ENCODE measurements around the gene MYH16. TPM values are rescaled to one million over a fixed set of nuclear protein-coding genes. Genes with fewer than 3 reads are reported as not detected.

Gene MYH16
- total and polyA plus RNA-seq, 4 donors: not detected

DNA sequence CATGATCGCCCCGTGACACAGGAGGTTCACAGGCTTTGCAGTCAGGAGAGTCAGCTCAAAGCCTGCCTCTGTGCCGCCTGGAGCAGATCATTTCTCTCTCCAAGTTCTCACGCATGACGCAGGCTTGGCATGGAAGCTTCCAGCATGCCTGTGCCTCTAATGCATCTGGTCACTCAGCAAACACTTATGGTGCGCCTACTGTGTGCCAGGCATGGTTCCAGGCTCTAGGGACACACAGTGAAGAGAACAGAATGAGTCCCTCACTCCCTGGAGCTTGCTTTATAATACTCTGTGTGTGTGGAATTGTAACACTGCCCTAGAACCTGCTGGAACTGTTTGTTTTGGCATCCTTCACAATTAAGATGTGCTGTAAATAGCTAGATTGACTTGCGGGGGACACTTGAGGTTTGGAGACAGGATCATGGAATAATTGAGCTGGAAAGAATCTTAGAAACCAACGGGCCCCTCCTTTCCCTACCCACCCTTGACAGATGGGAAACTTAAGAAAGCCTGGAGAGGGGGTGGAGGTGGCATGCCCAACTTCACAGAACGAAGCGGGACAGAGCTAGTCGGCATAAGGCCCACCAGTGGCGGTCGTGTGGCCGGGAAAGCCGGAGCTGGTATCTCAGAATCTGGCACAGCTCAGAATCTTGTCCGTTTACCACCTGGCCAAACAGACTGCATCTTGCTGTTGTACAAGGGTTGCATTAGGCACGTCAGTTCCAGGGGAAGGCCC is 4.6 kb upstream of the MYH16 start (continued):
- no peak for TF ChIP-seq CTCF (IDR thresholded peaks at IDR 0.05; ENCODE audit: low read depth, low read length, missing input control)
- TF ChIP-seq RAD21 (IDR thresholded peaks at IDR 0.05): no peak
- TF ChIP-seq, protein P1, sequence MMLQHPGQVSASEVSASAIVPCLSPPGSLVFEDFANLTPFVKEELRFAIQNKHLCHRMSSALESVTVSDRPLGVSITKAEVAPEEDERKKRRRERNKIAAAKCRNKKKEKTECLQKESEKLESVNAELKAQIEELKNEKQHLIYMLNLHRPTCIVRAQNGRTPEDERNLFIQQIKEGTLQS (IDR thresholded peaks at IDR 0.05): no peak

DNA sequence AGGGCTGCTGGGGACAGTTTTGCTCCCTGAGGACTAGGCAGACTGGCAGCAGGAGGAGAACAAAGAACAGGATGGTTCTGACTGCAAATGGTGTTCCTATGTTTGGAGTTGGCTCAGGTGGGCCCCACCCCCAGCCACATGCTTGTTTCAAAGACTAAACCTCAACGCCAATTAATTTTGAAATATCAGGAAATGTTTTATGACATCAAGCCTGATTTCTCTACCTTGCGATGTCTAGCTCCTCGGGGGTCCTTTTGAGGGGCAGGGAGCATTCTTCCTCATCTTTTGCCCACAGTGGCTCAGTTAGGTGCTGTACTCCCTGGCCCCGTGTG is 4.1 kb upstream of the MYH16 start:
- no peaks in the 10 kb centered on the region for H3K27me3 ChIP-seq (ENCODE audit: control insufficient read depth in 4 of 4, insufficient read depth in 4 of 4, low read length in 3 of 4)
- DNase-seq (ENCODE audit: low spot score): no peak
- H3K36me3 ChIP-seq (ENCODE audit: control insufficient read depth in 4 of 4, insufficient read depth in 3 of 4, low read depth in 1 of 4, low read length in 3 of 4): no peaks in the 10 kb centered on the region
- no peak overlapping the region for H3K4me3 ChIP-seq (ENCODE audit: low read depth in 1 of 3, low read length in 3 of 3)
- no peaks in the 10 kb centered on the region for H3K4me1 ChIP-seq (ENCODE audit: control insufficient read depth in 4 of 4, insufficient read depth in 4 of 4, low read length in 3 of 4)
- TF ChIP-seq, protein P2, sequence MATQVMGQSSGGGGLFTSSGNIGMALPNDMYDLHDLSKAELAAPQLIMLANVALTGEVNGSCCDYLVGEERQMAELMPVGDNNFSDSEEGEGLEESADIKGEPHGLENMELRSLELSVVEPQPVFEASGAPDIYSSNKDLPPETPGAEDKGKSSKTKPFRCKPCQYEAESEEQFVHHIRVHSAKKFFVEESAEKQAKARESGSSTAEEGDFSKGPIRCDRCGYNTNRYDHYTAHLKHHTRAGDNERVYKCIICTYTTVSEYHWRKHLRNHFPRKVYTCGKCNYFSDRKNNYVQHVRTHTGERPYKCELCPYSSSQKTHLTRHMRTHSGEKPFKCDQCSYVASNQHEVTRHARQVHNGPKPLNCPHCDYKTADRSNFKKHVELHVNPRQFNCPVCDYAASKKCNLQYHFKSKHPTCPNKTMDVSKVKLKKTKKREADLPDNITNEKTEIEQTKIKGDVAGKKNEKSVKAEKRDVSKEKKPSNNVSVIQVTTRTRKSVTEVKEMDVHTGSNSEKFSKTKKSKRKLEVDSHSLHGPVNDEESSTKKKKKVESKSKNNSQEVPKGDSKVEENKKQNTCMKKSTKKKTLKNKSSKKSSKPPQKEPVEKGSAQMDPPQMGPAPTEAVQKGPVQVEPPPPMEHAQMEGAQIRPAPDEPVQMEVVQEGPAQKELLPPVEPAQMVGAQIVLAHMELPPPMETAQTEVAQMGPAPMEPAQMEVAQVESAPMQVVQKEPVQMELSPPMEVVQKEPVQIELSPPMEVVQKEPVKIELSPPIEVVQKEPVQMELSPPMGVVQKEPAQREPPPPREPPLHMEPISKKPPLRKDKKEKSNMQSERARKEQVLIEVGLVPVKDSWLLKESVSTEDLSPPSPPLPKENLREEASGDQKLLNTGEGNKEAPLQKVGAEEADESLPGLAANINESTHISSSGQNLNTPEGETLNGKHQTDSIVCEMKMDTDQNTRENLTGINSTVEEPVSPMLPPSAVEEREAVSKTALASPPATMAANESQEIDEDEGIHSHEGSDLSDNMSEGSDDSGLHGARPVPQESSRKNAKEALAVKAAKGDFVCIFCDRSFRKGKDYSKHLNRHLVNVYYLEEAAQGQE (IDR thresholded peaks at IDR 0.05): no peak
- TF ChIP-seq HNF4A (conservative IDR thresholded peaks at IDR 0.05) (no peak), FOXA2 (IDR thresholded peaks at IDR 0.05) (no peak), CTCF (IDR thresholded peaks at IDR 0.05; ENCODE audit: low read depth, low read length, missing input control) (no peak), HNF4G (IDR thresholded peaks at IDR 0.05) (no peak), MAX (IDR thresholded peaks at IDR 0.05) (no peak), RXRA (IDR thresholded peaks at IDR 0.05) (no peak), EGR1 (IDR thresholded peaks at IDR 0.05; ENCODE audit: low read depth in 2 of 2) (no peak), ZBTB33 (IDR thresholded peaks at IDR 0.05) (no peak), GABPA (IDR thresholded peaks at IDR 0.05 in 1 of 2, conservative IDR thresholded peaks at IDR 0.05 in 1 of 2) (no peak), NR2F2 (IDR thresholded peaks at IDR 0.05) (no peak), FOXA1 (IDR thresholded peaks at IDR 0.05) (no peak), RAD21 (IDR thresholded peaks at IDR 0.05) (no peak), YY1 (IDR thresholded peaks at IDR 0.05) (no peak), JUND (IDR thresholded peaks at IDR 0.05) (no peak), SP1 (IDR thresholded peaks at IDR 0.05) (no peak), TAF1 (conservative IDR thresholded peaks at IDR 0.05) (no peak)
- TF ChIP-seq, protein P1 (IDR thresholded peaks at IDR 0.05): no peak
- WGBS: 93% methylated on average over 4 of the region's 4 CpGs
- H3K9me3 ChIP-seq (ENCODE audit: control insufficient read depth in 4 of 4, low read length in 3 of 4): no peaks in the 10 kb centered on the region
- H3K9ac ChIP-seq (ENCODE audit: low read depth in 1 of 2, low read length in 2 of 2): no peak overlapping the region
- no peak overlapping the region for H3K27ac ChIP-seq (ENCODE audit: low read depth in 1 of 2, low read length in 2 of 2)
